GM18507 (cell line): Measurements from ENCODE around the gene MGRN1.
A peak's percentile ranks its signal among the peaks of the same experiment; 100 is the strongest.

ENCODE experiments used
- DNase-seq: peaks from one replicate; pipeline ENCODE4 v3.0.0; 2011; ENCODE audit warnings: low read depth; ENCODE audit not compliant: insufficient read length; ENCODE audit errors: extremely low spot score
- FAIRE-seq: peaks from 2 replicates; lab custom pipeline; 2011; peaks lifted over from hg19 to GRCh38; lab: Jason Lieb, UNC

The MGRN1 gene

GRCh38 chr16:4683255-4684057, 58.8 kb downstream of the MGRN1 start:
- DNase-seq (no peak), FAIRE-seq (no peak)

GRCh38 chr16:4684058-4684715, 59.6 kb downstream of the MGRN1 start:
- FAIRE-seq (no peak), DNase-seq (no peak)

GRCh38 chr16:4684763-4685162, 60.1 kb downstream of the MGRN1 start:
- DNase-seq (no peak), FAIRE-seq (no peak)

GRCh38 chr16:4685292-4685691, 60.7 kb downstream of the MGRN1 start:
- FAIRE-seq = no peak

GRCh38 chr16:4685776-4686496, 61.3 kb downstream of the MGRN1 start:
- DNase-seq = no peak
- FAIRE-seq = no peak

More at GRCh38 chr16:4685292-4685691, 60.7 kb downstream of the MGRN1 start:
- DNase-seq = no peak

- FAIRE-seq = no peak
- DNase-seq = no peak
Observed at GRCh38 chr16:4686497-4687210, 62.0 kb downstream of the MGRN1 start.

GRCh38 chr16:4687416-4687815, 62.8 kb downstream of the MGRN1 start:
- no peak for DNase-seq
- no peak for FAIRE-seq

- FAIRE-seq (no peak), DNase-seq (no peak)
Observed at GRCh38 chr16:4687946-4688673, 63.5 kb downstream of the MGRN1 start.

- DNase-seq (no peak), FAIRE-seq (no peak)
Observed at GRCh38 chr16:4688674-4689045, 64.0 kb downstream of the MGRN1 start.

- DNase-seq = no peak
- no peak for FAIRE-seq
Observed at GRCh38 chr16:4689091-4689671, 64.6 kb downstream of the MGRN1 start.

GRCh38 chr16:4689864-4690704, 65.5 kb downstream of the MGRN1 start:
- DNase-seq (no peak), FAIRE-seq (no peak)

GRCh38 chr16:4690946-4691665, 66.5 kb downstream of the MGRN1 start:
- no peak for FAIRE-seq
- DNase-seq = no peak

- FAIRE-seq = no peak
- DNase-seq = no peak
Observed at GRCh38 chr16:4691666-4692412, 67.2 kb downstream of the MGRN1 start.

GRCh38 chr16:4692460-4693295, 68.1 kb downstream of the MGRN1 start:
- DNase-seq (no peak), FAIRE-seq (no peak)

GRCh38 chr16:4693296-4693955, 68.8 kb downstream of the MGRN1 start, which contains the start of gene NUDT16L1:
NUDT16L1 (plus strand) TSS chr16:4693562; CDS start chr16:4693727, 165 bp downstream.
- peak; percentile 99 for DNase-seq
- FAIRE-seq = peak; percentile 99
